Liver (tissue), 9 donors: Measurements from ENCODE around the gene ARHGAP9. TPM values are rescaled to one million over a fixed set of nuclear protein-coding genes. Genes with fewer than 3 reads are reported as not detected.

Experiments
- DNase-seq: peaks from one replicate; pipeline ENCODE4 v3.0.0-alpha.2; 2017; ENCODE audit warnings: low spot score
- H3K27ac ChIP-seq, 2 donors: one replicate each; pipeline ENCODE4 v1.7.0; 2013; ENCODE audit warnings: inconsistent platforms in 2 of 2, low read length in 2 of 2, control low read depth in 1 of 2, low read depth in 1 of 2, mild to moderate bottlenecking in 1 of 2
- H3K27me3 ChIP-seq, 4 donors: one replicate each; pipeline versions ENCODE4 v1.6.1 to v1.7.0; 2013; ENCODE audit warnings: low read length in 3 of 4, inconsistent platforms in 1 of 4, mild to moderate bottlenecking in 1 of 4, moderate library complexity in 1 of 4; ENCODE audit not compliant: control insufficient read depth in 4 of 4, insufficient read depth in 4 of 4
- H3K36me3 ChIP-seq, 4 donors: one replicate each; pipeline versions ENCODE4 v1.6.1 to v1.7.0; 2013; ENCODE audit warnings: low read length in 3 of 4, mild to moderate bottlenecking in 3 of 4, low read depth in 1 of 4, moderate library complexity in 1 of 4; ENCODE audit not compliant: control insufficient read depth in 4 of 4, insufficient read depth in 3 of 4
- H3K4me1 ChIP-seq, 4 donors: one replicate each; pipeline versions ENCODE4 v1.6.1 to v1.7.0; 2013; ENCODE audit warnings: low read length in 3 of 4, mild to moderate bottlenecking in 3 of 4, moderate library complexity in 1 of 4; ENCODE audit not compliant: control insufficient read depth in 4 of 4, insufficient read depth in 4 of 4
- H3K4me3 ChIP-seq, 3 donors: one replicate each; pipeline versions ENCODE4 v1.6.1 to v1.7.0; 2013; ENCODE audit warnings: low read length in 3 of 3, control low read depth in 1 of 3, low read depth in 1 of 3, mild to moderate bottlenecking in 1 of 3
- H3K9ac ChIP-seq, 2 donors: one replicate each; pipeline ENCODE4 v1.7.0; 2013; ENCODE audit warnings: low read length in 2 of 2, mild to moderate bottlenecking in 2 of 2, moderate library complexity in 2 of 2, control low read depth in 1 of 2, low read depth in 1 of 2
- H3K9me3 ChIP-seq, 4 donors: one replicate each; pipeline versions ENCODE4 v1.6.1 to v1.7.0; 2013; ENCODE audit warnings: low read length in 3 of 4; ENCODE audit not compliant: control insufficient read depth in 4 of 4
- FOXA2 ChIP-seq: IDR thresholded peaks from 2 replicates; pipeline ENCODE4 v1.6.1; 2016; ENCODE audit warnings: antibody characterized with exemption
- GABPA ChIP-seq, 2 donors: IDR thresholded peaks in 1 of 2; conservative IDR thresholded peaks in 1 of 2; 2 replicates each; pipeline ENCODE4 v1.6.1; 2016; ENCODE audit warnings: antibody characterized with exemption in 2 of 2, mild to moderate bottlenecking in 1 of 2, moderate library complexity in 1 of 2
- HNF4A ChIP-seq, 2 donors: conservative IDR thresholded peaks; 2 replicates each; pipeline ENCODE4 v1.6.1; 2016; ENCODE audit warnings: antibody characterized with exemption in 2 of 2, mild to moderate bottlenecking in 2 of 2
- JUND ChIP-seq, 2 donors: IDR thresholded peaks; 2 replicates each; pipeline ENCODE4 v1.6.1; 2016; ENCODE audit warnings: antibody characterized with exemption in 2 of 2
- NR2F2 ChIP-seq: IDR thresholded peaks from 2 replicates; pipeline ENCODE4 v1.6.1; 2016; ENCODE audit warnings: antibody characterized with exemption
- RAD21 ChIP-seq, 2 donors: IDR thresholded peaks; 2 replicates each; pipeline ENCODE4 v1.6.1; 2016; ENCODE audit warnings: antibody characterized with exemption in 2 of 2, mild to moderate bottlenecking in 2 of 2
- SP1 ChIP-seq: IDR thresholded peaks from 2 replicates; pipeline ENCODE4 v1.6.1; 2018; ENCODE audit warnings: antibody characterized with exemption, mild to moderate bottlenecking
- TAF1 ChIP-seq: conservative IDR thresholded peaks from 2 replicates; pipeline ENCODE4 v1.6.1; 2016; ENCODE audit warnings: antibody characterized with exemption, mild to moderate bottlenecking
- WGBS: extraction: QIAGEN DNeasy Blood & Tissue Kit; methylation state at CpG from one replicate; pipeline ENCODE4 v1.1.7; 2013; 5-methylcytosine and 5-hydroxymethylcytosine counted together
- polyA plus RNA-seq, 2 donors: library from polyadenylated mRNA; stranded (reverse) in 1 of 2; unstranded in 1 of 2; fragments of 200-250 nt in 1 of 2; fragments of >200 nt in 1 of 2; fragmentation: Nextera tagmentation in 1 of 2; extraction: Ambion mirVana in 1 of 2; gene quantifications; one replicate each; pipeline versions ENCODE4 v1.2.1 to v1.2.3, GENCODE V29; 2013 to 2015
- total RNA-seq, 2 donors: library from RNA; depleted of rRNA; stranded (reverse); fragments of >200 nt; gene quantifications; one replicate each; pipeline ENCODE4 v1.2.3, GENCODE V29; 2014
- TF ChIP-seq, protein P1 (sequence below): IDR thresholded peaks from 2 replicates; pipeline ENCODE4 v1.6.1; 2016; ENCODE audit warnings: antibody characterized with exemption
- TF ChIP-seq, protein P2 (sequence below): IDR thresholded peaks from 2 replicates; pipeline ENCODE4 v1.6.1; 2016; ENCODE audit warnings: antibody characterized with exemption
- TF ChIP-seq, protein P3 (sequence below): IDR thresholded peaks from 2 replicates; pipeline ENCODE4 v1.6.1; 2016; ENCODE audit warnings: antibody characterized with exemption, mild to moderate bottlenecking
- TF ChIP-seq, protein P4 (sequence below): IDR thresholded peaks from 2 replicates; pipeline ENCODE4 v1.6.1; 2016; ENCODE audit warnings: antibody characterized with exemption
- donor health status: healthy.
- donor health status: healthy.
- donor health status: healthy.
- donor health status: healthy.
- donor health status: healthy.

The ARHGAP9 gene
- total RNA-seq (10 to 100 TPM in 1 of 2 donors, 1 to 10 TPM in 1; 7.7 to 12.0 TPM), polyA plus RNA-seq (1 to 10 TPM; 3.0 to 6.5 TPM)

DNA sequence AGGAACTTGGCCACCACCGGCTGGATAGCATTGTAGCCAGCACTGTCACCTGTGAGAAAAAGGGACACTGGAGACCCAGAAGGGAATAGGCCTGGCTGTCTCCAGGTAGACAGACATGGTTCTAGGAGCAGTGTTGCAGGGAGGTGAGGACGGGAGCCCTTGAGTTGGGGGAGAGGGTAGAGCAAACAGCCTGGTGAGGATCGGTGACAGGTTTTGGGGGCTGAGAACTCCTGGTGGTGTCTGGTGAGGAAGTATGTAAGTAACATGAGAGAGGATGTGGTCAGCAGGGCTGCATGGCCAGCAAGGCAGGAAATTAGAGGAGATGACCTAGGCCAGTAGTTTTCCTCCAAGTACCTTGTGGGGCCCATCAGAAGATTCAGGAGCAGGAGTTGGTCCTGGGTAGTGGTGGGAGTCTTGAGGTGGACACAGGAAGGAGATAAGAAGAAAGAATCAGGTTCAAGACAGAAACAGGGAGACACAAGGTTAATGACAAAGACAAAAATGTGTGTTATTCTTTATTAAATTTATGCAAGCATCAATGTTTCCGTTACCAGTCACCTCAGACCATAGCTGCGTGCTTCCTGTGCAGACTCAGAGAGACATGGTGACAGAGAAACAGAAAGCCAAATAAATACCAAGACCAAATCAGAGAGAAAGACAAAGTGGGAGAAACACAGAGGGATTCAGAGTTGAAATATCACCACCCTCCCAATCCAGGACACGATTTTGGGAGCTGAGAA is at the start of gene ARHGAP9:
ARHGAP9 (minus strand) TSS at position 491 of the 740 bp plus-strand sequence; CDS start at position 31, 460 bp downstream.
- no peaks in the 10 kb centered on the region for H3K9me3 ChIP-seq
- H3K27me3 ChIP-seq: peaks cover 0 to 6% (median 2%) of the 10 kb centered on the region in 4 donors
- H3K27ac ChIP-seq: peak within 1 kb of the TSS; percentile 66 to 79
- H3K4me1 ChIP-seq: peaks cover 4 to 17% (median 12%) of the 10 kb centered on the region in 4 donors
- peak within 1 kb of the TSS; percentile 28 to 38 for H3K9ac ChIP-seq
- 67% methylated on average over 6 of the region's 6 CpGs for WGBS
- TF ChIP-seq SP1 (no peak), TAF1 (no peak), HNF4A (conservative IDR thresholded peaks at IDR 0.05) (no peak), NR2F2 (no peak), GABPA (IDR thresholded peaks at IDR 0.05 in 1 of 2, conservative IDR thresholded peaks at IDR 0.05 in 1 of 2) (no peak), RAD21 (IDR thresholded peaks at IDR 0.05) (no peak), FOXA2 (no peak), JUND (IDR thresholded peaks at IDR 0.05) (no peak)
- TF ChIP-seq, protein P1, sequence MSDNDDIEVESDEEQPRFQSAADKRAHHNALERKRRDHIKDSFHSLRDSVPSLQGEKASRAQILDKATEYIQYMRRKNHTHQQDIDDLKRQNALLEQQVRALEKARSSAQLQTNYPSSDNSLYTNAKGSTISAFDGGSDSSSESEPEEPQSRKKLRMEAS: no peak
- TF ChIP-seq, protein P2, sequence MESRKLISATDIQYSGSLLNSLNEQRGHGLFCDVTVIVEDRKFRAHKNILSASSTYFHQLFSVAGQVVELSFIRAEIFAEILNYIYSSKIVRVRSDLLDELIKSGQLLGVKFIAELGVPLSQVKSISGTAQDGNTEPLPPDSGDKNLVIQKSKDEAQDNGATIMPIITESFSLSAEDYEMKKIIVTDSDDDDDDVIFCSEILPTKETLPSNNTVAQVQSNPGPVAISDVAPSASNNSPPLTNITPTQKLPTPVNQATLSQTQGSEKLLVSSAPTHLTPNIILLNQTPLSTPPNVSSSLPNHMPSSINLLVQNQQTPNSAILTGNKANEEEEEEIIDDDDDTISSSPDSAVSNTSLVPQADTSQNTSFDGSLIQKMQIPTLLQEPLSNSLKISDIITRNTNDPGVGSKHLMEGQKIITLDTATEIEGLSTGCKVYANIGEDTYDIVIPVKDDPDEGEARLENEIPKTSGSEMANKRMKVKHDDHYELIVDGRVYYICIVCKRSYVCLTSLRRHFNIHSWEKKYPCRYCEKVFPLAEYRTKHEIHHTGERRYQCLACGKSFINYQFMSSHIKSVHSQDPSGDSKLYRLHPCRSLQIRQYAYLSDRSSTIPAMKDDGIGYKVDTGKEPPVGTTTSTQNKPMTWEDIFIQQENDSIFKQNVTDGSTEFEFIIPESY: no peak
- TF ChIP-seq, protein P3, sequence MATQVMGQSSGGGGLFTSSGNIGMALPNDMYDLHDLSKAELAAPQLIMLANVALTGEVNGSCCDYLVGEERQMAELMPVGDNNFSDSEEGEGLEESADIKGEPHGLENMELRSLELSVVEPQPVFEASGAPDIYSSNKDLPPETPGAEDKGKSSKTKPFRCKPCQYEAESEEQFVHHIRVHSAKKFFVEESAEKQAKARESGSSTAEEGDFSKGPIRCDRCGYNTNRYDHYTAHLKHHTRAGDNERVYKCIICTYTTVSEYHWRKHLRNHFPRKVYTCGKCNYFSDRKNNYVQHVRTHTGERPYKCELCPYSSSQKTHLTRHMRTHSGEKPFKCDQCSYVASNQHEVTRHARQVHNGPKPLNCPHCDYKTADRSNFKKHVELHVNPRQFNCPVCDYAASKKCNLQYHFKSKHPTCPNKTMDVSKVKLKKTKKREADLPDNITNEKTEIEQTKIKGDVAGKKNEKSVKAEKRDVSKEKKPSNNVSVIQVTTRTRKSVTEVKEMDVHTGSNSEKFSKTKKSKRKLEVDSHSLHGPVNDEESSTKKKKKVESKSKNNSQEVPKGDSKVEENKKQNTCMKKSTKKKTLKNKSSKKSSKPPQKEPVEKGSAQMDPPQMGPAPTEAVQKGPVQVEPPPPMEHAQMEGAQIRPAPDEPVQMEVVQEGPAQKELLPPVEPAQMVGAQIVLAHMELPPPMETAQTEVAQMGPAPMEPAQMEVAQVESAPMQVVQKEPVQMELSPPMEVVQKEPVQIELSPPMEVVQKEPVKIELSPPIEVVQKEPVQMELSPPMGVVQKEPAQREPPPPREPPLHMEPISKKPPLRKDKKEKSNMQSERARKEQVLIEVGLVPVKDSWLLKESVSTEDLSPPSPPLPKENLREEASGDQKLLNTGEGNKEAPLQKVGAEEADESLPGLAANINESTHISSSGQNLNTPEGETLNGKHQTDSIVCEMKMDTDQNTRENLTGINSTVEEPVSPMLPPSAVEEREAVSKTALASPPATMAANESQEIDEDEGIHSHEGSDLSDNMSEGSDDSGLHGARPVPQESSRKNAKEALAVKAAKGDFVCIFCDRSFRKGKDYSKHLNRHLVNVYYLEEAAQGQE: no peak
- TF ChIP-seq, protein P4, sequence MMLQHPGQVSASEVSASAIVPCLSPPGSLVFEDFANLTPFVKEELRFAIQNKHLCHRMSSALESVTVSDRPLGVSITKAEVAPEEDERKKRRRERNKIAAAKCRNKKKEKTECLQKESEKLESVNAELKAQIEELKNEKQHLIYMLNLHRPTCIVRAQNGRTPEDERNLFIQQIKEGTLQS: no peak
- no peak for DNase-seq
- H3K4me3 ChIP-seq: no peak within 1 kb of the TSS
- H3K36me3 ChIP-seq: no peaks in the 10 kb centered on the region

DNA sequence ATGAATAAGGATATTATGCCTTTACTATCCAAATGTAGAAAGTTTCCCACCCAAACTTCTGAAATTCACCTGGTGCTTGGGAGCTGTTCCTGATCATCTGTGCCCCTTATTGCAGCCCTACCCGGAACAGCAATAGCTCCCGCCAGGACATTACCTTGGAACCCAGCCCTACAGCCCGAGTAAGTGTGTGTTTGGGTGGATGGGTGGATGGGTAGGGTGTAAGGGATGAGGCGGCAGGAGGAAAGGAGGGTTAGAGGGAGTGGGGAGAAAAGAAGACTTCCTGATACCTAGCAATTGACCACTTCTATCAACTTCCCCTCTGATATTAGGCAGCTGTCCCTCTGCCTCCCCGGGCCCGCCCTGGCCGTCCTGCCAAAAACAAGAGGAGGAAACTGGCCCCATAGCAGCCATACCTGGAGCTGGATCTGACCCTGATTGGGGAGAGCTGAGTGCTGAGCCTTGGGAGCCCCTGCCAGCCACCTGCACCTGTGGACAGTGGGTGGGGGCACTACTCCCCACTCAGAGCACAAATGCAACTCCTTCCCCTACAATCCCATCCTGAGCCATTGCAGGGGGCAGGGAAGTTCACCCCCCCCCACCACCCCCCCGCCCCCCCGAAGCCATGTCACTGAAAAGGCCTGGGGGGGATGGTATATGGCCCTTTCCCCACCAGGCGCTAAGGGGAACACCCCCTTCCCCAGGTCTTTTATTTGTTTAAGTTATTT is 49.3 kb upstream of the ARHGAP9 start:
- H3K9ac ChIP-seq: no peak overlapping the region
- no peak for DNase-seq
- TF ChIP-seq GABPA (IDR thresholded peaks at IDR 0.05 in 1 of 2, conservative IDR thresholded peaks at IDR 0.05 in 1 of 2) (no peak), HNF4A (conservative IDR thresholded peaks at IDR 0.05) (no peak)
- TF ChIP-seq, protein P3: no peak
- TF ChIP-seq, protein P2: no peak
- H3K27me3 ChIP-seq: no peaks in the 10 kb centered on the region
- H3K4me3 ChIP-seq: no peak overlapping the region
- peaks cover 21 to 71% (median 51%) of the 10 kb centered on the region in 4 donors for H3K36me3 ChIP-seq
- no peak overlapping the region for H3K27ac ChIP-seq
- peaks cover 5 to 12% (median 10%) of the 10 kb centered on the region in 4 donors for H3K4me1 ChIP-seq
- H3K9me3 ChIP-seq: no peaks in the 10 kb centered on the region
- WGBS: 83% methylated on average over 10 of the region's 10 CpGs
